GM20000 (cell line): ENCODE results near the gene MFAP3L.
"Not testable (repeated sequence)": the region's sequence is repeated elsewhere in the genome, so short reads cannot be mapped to it uniquely, and the experiment has no call there.

Experiments used
- DNase-seq: peaks from one replicate; pipeline ENCODE4 v3.0.0; 2012; ENCODE audit warnings: low spot score
- TF ChIP-seq, protein P1 (sequence below): IDR thresholded peaks from 2 replicates; pipeline ENCODE4 v1.5.1; 2012; ENCODE audit warnings: mild to moderate bottlenecking, control low read depth; ENCODE audit errors: extremely low read depth, missing control alignments

MFAP3L gene

DNA sequence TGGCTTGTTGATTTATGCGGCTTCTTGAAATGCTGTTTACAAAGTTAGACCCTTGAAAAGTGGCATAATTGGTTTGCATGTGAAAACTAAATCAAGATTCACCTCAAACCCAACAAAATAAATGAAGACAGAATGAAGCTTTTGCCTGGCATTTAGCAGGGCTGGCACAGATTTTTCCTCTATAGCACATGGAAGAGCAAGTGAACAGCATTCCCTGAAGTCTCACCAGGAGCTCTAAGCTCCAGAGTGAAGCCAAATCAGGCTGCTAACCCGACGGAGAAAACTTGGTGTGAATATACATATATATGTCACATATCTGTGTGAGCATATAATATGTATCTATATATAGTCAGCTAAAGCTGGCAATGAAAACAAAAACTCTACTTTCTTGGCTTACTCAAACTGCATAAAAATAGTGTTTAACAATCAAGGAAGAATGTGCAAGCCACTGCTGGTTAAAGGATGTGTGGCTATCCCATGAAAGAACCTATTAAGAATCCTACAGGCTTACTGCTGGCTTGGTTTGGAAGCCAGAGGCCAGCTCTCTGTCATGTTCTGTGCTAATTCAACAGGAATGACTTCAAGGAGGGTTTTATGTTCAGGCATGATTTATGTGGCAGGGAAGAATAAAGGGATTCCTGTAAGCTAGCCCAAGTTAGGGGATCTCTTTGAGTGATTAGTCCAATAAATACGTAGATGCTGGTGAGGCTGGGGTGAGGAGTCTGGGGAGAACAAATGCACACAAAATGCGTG lies 69.9 kb downstream of the MFAP3L start:
- DNase-seq = no peak
- TF ChIP-seq, protein P1, sequence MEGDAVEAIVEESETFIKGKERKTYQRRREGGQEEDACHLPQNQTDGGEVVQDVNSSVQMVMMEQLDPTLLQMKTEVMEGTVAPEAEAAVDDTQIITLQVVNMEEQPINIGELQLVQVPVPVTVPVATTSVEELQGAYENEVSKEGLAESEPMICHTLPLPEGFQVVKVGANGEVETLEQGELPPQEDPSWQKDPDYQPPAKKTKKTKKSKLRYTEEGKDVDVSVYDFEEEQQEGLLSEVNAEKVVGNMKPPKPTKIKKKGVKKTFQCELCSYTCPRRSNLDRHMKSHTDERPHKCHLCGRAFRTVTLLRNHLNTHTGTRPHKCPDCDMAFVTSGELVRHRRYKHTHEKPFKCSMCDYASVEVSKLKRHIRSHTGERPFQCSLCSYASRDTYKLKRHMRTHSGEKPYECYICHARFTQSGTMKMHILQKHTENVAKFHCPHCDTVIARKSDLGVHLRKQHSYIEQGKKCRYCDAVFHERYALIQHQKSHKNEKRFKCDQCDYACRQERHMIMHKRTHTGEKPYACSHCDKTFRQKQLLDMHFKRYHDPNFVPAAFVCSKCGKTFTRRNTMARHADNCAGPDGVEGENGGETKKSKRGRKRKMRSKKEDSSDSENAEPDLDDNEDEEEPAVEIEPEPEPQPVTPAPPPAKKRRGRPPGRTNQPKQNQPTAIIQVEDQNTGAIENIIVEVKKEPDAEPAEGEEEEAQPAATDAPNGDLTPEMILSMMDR = no peak

GRCh38 chr4:169955521-169955920 lies 70.7 kb downstream of the MFAP3L start:
- TF ChIP-seq, protein P1 = no peak
- no peak for DNase-seq

DNA sequence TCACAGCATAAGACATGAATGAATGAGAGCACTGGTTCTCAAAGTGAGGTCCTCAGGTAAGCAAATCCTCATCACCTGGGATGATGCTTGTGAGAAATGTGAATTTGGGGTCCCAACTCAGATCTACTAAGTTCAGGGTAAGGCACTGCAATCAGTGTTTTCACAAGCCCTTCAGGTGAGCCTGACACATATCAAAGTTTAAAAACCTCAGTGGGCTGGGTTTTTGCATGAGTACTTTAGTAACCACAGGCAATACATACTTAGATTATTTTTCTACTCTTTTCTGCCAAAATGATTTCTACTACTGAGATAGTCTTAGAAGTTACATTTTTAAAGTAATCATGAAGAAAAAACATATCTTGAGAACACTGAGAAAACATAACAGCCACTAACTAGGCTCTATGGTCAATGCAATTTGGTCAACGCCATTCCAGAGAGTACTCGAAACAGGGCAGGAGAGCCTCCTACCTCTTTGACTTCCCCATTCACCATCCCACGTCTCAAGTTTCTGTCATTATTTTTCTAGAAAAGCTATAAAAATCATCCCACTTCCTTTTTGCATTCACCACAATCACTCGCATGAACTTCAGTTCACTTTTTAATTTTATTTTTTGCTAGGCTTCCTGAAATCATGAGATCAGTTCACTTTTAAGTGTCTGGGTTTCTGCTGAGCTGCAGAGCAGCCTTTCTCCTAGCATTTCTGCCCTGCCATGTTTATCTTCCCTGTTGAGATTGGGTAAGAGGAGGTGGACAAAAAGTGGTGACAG lies 73.8 kb downstream of the MFAP3L start:
- peak; percentile 23 for DNase-seq
- TF ChIP-seq, protein P1 = no peak

- DNase-seq = no peak
- TF ChIP-seq, protein P1 = no peak
Measured at GRCh38 chr4:169948271-169948670, 77.9 kb downstream of the MFAP3L start.

DNA sequence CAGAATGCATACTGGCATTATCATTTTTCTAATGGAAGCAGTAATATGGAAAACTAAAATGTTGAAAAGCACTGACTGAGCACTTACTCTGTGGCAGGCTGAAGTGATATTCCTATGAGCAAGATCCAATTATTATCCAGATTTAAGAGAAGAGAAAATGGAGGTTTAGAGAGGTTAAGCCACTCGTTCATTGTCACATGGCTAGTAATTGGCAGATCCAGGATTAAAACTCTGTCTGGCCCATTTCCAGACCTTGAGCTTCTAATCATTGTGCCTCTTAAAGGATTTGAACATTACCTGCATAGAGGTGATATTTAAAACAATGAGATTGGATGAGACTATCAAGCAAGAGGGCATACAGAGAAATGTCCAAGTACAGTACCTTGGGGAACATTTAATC lies 80.6 kb downstream of the MFAP3L start:
- DNase-seq = no peak
- TF ChIP-seq, protein P1 = no peak

GRCh38 chr4:169943601-169944000 lies 82.6 kb downstream of the MFAP3L start:
- not testable (repeated sequence) for DNase-seq

DNA sequence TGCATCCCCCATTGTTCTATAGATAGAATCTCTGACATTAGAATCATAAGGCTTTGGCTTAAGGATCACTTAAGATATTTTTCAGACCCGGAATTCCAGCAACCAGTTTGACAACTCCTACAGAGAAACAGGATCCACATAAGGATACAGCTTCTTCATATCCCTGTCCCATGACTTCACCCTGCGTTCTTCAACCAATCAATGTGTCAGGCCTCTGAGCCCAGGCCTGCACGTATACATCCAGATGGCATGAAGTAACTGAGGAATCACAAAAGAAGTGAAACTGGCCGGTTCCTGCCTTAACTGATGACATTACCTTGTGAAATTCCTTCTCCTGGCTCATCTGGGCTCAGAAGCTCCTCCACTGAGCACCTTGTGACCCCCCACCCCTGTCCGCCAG lies 85.1 kb downstream of the MFAP3L start:
- DNase-seq = no peak
- TF ChIP-seq, protein P1 = no peak
